Parathyroid adenoma (tissue), 2 donors: ENCODE results near the gene DSP.

Experiments
- H2AFZ ChIP-seq: fragments of 300-600 bp; sonication (generic); one replicate; pipeline ENCODE4 v1.7.0; 2017; ENCODE audit warnings: antibody characterized with exemption, mild to moderate bottlenecking
- H3K27ac ChIP-seq: fragments of 300-600 bp; sonication (generic); one replicate; pipeline ENCODE4 v1.7.0; 2017
- H3K27me3 ChIP-seq: fragments of 300-600 bp; sonication (generic); one replicate; pipeline ENCODE4 v1.7.0; 2017; ENCODE audit warnings: low read length; ENCODE audit not compliant: control insufficient read depth, insufficient read depth
- H3K36me3 ChIP-seq: fragments of 300-600 bp; sonication (generic); one replicate; pipeline ENCODE4 v1.7.0; 2017; ENCODE audit warnings: low read length; ENCODE audit not compliant: control insufficient read depth, insufficient read depth
- H3K4me1 ChIP-seq: fragments of 300-600 bp; sonication (generic); one replicate; pipeline ENCODE4 v1.7.0; 2017; ENCODE audit warnings: control low read depth
- H3K4me2 ChIP-seq: fragments of 300-600 bp; sonication (generic); one replicate; pipeline ENCODE4 v1.7.0; 2017; ENCODE audit warnings: low read length
- H3K4me3 ChIP-seq: fragments of 300-600 bp; sonication (generic); one replicate; pipeline ENCODE4 v1.7.0; 2017; ENCODE audit warnings: low read depth, low read length
- H3K79me2 ChIP-seq: fragments of 300-600 bp; sonication (generic); one replicate; pipeline ENCODE4 v1.7.0; 2017; ENCODE audit warnings: control low read depth
- H3K9ac ChIP-seq: fragments of 300-600 bp; sonication (generic); one replicate; pipeline ENCODE4 v1.7.0; 2017; ENCODE audit warnings: mild to moderate bottlenecking
- H3K9me3 ChIP-seq: fragments of 300-600 bp; sonication (generic); one replicate; pipeline ENCODE4 v1.7.0; 2017; ENCODE audit warnings: low read length; ENCODE audit not compliant: control insufficient read depth
- CTCF ChIP-seq: fragments of 300-600 bp; sonication (generic); IDR thresholded peaks from one replicate; pipeline ENCODE4 v1.7.0; 2017; ENCODE audit warnings: antibody characterized with exemption, mild to moderate bottlenecking
- donor health status: primary hyperparathyroidism.

DSP gene

GRCh38 chr6:7559651-7560385 lies 18.3 kb downstream of the DSP start:
- Histone ChIP-seq H3K4me3 (no peak overlapping the region), H3K79me2 (peaks cover 8% of the 10 kb centered on the region), H2AFZ (no peak overlapping the region), H3K27me3 (no peaks in the 10 kb centered on the region), H3K4me1 (peaks cover 23% of the 10 kb centered on the region), H3K36me3 (no peaks in the 10 kb centered on the region), H3K9ac (no peak overlapping the region), H3K4me2 (peak overlapping the region; percentile 18), H3K27ac (peak overlapping the region; percentile 77), H3K9me3 (no peaks in the 10 kb centered on the region)
- TF ChIP-seq CTCF = no peak

DNA sequence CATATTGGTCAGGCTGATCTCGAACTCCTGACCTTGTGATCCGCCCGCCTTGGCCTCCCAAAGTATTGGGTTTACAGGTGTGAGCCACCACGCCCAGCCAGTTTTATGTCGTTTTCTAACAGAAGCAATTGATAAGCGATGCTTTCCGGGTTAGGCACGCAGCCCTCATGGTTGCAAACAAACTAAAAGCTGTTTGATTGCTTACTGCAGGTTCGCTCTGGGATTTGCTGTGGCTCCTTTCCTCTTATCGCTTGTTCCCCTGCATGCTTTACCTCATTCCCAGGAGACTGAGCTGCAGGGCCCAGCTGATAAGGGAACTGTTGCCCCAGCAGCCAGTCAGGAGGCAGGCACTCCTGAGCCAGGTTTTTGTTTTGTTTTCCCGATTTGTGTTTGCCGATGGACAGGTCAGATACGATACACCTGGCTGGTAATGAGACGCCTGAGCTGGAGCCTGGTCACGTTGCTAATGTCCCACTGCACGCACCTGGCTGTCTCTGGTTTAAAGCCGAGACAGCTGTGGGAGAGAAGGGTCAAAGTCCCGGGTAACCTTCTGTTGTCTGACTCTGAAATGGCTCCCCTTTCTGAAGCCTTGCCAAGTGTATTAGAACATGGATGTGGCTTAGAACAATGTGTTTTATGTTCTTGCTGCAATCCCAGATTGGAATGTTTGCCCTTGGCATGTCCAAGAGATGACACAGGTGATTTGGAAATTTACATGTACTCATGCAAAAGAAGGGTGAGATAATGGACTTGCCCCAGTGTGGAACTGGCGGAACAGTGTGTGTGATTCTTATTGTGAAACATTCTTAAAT lies 19.9 kb downstream of the DSP start:
- no peak overlapping the region for H3K9ac ChIP-seq
- H2AFZ ChIP-seq = peak overlapping the region; percentile 0
- peak overlapping the region; percentile 18 for H3K4me2 ChIP-seq
- no peaks in the 10 kb centered on the region for H3K27me3 ChIP-seq
- H3K36me3 ChIP-seq = no peaks in the 10 kb centered on the region
- peaks cover 20% of the 10 kb centered on the region for H3K4me1 ChIP-seq
- no peak for TF ChIP-seq CTCF
- H3K4me3 ChIP-seq = peak overlapping the region; percentile 14
- H3K9me3 ChIP-seq = no peaks in the 10 kb centered on the region
- no peaks in the 10 kb centered on the region for H3K79me2 ChIP-seq
- H3K27ac ChIP-seq = peak overlapping the region; percentile 77

DNA sequence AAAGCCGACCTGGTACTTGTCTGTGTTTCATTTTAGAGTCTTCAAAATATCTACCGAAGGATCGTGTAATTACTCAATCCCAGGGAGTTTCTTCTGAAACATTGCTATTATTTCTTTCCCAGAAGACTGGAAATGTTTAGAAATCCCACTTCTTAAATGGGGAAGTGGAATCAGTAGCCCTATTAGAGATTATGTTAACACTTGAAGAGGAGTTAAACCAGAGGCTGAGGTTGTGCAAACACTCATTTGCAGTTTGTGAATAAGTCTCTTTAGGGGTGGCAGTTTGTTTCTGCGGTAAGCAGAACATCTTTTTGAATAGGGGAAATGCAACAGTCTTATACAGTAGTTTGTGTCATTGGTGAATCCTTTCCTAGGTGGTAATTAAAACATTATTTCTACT lies 21.3 kb downstream of the DSP start:
- H3K4me1 ChIP-seq = peaks cover 20% of the 10 kb centered on the region
- no peak overlapping the region for H3K4me3 ChIP-seq
- H3K36me3 ChIP-seq = no peaks in the 10 kb centered on the region
- no peaks in the 10 kb centered on the region for H3K79me2 ChIP-seq
- no peak for TF ChIP-seq CTCF
- H3K9me3 ChIP-seq = no peaks in the 10 kb centered on the region
- H3K4me2 ChIP-seq = no peak overlapping the region
- H3K27ac ChIP-seq = no peak overlapping the region
- H3K27me3 ChIP-seq = no peaks in the 10 kb centered on the region
- H2AFZ ChIP-seq = no peak overlapping the region
- no peak overlapping the region for H3K9ac ChIP-seq

GRCh38 chr6:7566107-7566506 lies 24.6 kb downstream of the DSP start:
- no peak overlapping the region for H3K9ac ChIP-seq
- no peaks in the 10 kb centered on the region for H3K36me3 ChIP-seq

More at GRCh38 chr6:7566107-7566506, 24.6 kb downstream of the DSP start:
- no peak for TF ChIP-seq CTCF
- Histone ChIP-seq H3K27ac (no peak overlapping the region), H3K4me1 (peaks cover 7% of the 10 kb centered on the region), H3K4me2 (no peak overlapping the region), H3K79me2 (no peaks in the 10 kb centered on the region), H2AFZ (no peak overlapping the region), H3K27me3 (no peaks in the 10 kb centered on the region), H3K9me3 (no peaks in the 10 kb centered on the region), H3K4me3 (no peak overlapping the region)
